GM12878 (cell line): ENCODE data around the gene SOX6. TPM values are rescaled to one million over a fixed set of nuclear protein-coding genes. Genes with fewer than 3 reads are reported as not detected.

ENCODE experiments used
- ATAC-seq: fragments of 200-7000 bp; cut with Tn5 transposase; 3 replicates; pipeline ENCODE4 v1.9.1; 2020; ENCODE audit warnings: mild to moderate bottlenecking, moderate library complexity
- BruUV-seq: library from RNA; stranded (reverse); fragments of 400-500 nt; replicated peaks from 2 replicates; lab custom pipeline; 2021; lab: Mats Ljungman, UMichigan
- CTCF ChIA-PET: fragments of 300-600 bp; sonication (Branson Sonifier 250); formaldehyde crosslinking; extraction: SDS; loops from one replicate; lab custom pipeline; 2021; ENCODE audit warnings: inconsistent platforms; lab: Yijun Ruan, JAX
- POLR2A ChIA-PET: fragments of 350-600 bp; formaldehyde crosslinking; extraction: SDS; loops from one replicate; lab custom pipeline; 2021; ENCODE audit warnings: inconsistent platforms; lab: Charles Lee
- RAD21 ChIA-PET: fragments of 300-600 bp; sonication (Branson Sonifier 250); formaldehyde crosslinking; loops from one replicate; lab custom pipeline; 2023; ENCODE audit warnings: antibody characterized with exemption; ENCODE audit not compliant: unreplicated experiment; lab: Charles Lee
- SMC1A ChIA-PET: fragments of 300-600 bp; sonication (Branson Sonifier 250); formaldehyde crosslinking; loops from one replicate; lab custom pipeline; 2023; ENCODE audit not compliant: unreplicated experiment, uncharacterized antibody; lab: Charles Lee
- DNase-seq: peaks from one replicate; pipeline ENCODE4 v3.0.0-alpha.2; 2011; ENCODE audit warnings: low read depth, low spot score
- FAIRE-seq: peaks from 3 replicates; lab custom pipeline; 2011; peaks lifted over from hg19 to GRCh38; lab: Jason Lieb, UNC
- H2AFZ ChIP-seq: 2 replicates; pipeline ENCODE4 v1.6.0; 2011; ENCODE audit warnings: low read depth, low read length, control low read depth; ENCODE audit not compliant: control insufficient read depth
- H3K27ac ChIP-seq: 2 replicates; pipeline ENCODE4 v1.5.1; 2011; ENCODE audit warnings: control low read depth; ENCODE audit not compliant: control insufficient read depth, insufficient read depth
- H3K27me3 ChIP-seq, 2 experiments: replicated peaks in 1 of 2; 2 replicates each; pipeline versions ENCODE4 v1.6.0 to v1.6.1; 2011; ENCODE audit warnings: low read length in 1 of 2; ENCODE audit not compliant: control insufficient read depth in 2 of 2, insufficient read depth in 2 of 2
- H3K36me3 ChIP-seq, 2 experiments: 2 replicates each; pipeline ENCODE4 v1.5.1; 2011; ENCODE audit warnings: low read length in 1 of 2; ENCODE audit not compliant: control insufficient read depth in 2 of 2, insufficient read depth in 2 of 2
- H3K4me1 ChIP-seq: 2 replicates; pipeline ENCODE4 v1.6.1; 2011; ENCODE audit warnings: mild to moderate bottlenecking, low read length, moderate library complexity, mixed read lengths; ENCODE audit not compliant: control insufficient read depth, insufficient read depth
- H3K4me2 ChIP-seq: 2 replicates; pipeline ENCODE4 v1.6.0; 2011; ENCODE audit warnings: control low read depth; ENCODE audit not compliant: control insufficient read depth, insufficient read depth
- H3K4me3 ChIP-seq: fragments of 200-600 bp; sonication (generic); 2 replicates; pipeline ENCODE4 v1.5.1; 2016
- H3K79me2 ChIP-seq: 2 replicates; pipeline ENCODE4 v1.6.0; 2011; ENCODE audit warnings: low read length; ENCODE audit not compliant: control insufficient read depth, insufficient read depth
- H3K9ac ChIP-seq: 2 replicates; pipeline ENCODE4 v1.8.0; 2011; ENCODE audit warnings: low read length, control low read depth, mixed read lengths; ENCODE audit not compliant: control insufficient read depth, insufficient read depth
- H3K9me3 ChIP-seq: replicated peaks from 3 replicates; pipeline ENCODE4 v1.5.1; 2011; ENCODE audit warnings: mild to moderate bottlenecking, low read length; ENCODE audit not compliant: control insufficient read depth, insufficient read depth
- H4K20me1 ChIP-seq: 2 replicates; pipeline ENCODE4 v1.6.0; 2011; ENCODE audit not compliant: control insufficient read depth, insufficient read depth
- NR2C2 ChIP-seq: IDR thresholded peaks from 2 replicates; pipeline ENCODE4 v1.6.1; 2011; ENCODE audit warnings: borderline replicate concordance, low read depth; ENCODE audit not compliant: control insufficient read depth, insufficient read length
- TAF1 ChIP-seq: IDR thresholded peaks from 2 replicates; pipeline ENCODE4 v1.6.1; 2011; ENCODE audit warnings: mild to moderate bottlenecking, low read depth, low read length, borderline replicate concordance
- WGBS: methylation state at CpG from one replicate; pipeline ENCODE4 v1.1.6; 2016; ENCODE audit warnings: low lambda C conversion rate; ENCODE audit not compliant: insufficient replicate concordance, insufficient coverage; ENCODE audit errors: missing lambda C conversion rate; 5-methylcytosine and 5-hydroxymethylcytosine counted together
- in situ Hi-C: fragments of 300-500 bp; cut with MboI; formaldehyde crosslinking; loops from 9 replicates; pipeline ENCODE4 v1.14.3; 2018; ENCODE audit warnings: mixed read lengths
- intact Hi-C: fragments of 100-400 bp; cut with micrococcal nuclease; formaldehyde crosslinking; loops from one replicate; pipeline ENCODE4 v1.14.2; 2022; ENCODE audit not compliant: unreplicated experiment
- polyA plus RNA-seq, 11 experiments: library from polyadenylated mRNA; depleted of rRNA in 4 of 11; unstranded in 6 of 11; stranded (reverse) in 5 of 11; fragments of >200 nt; fragmentation: Nextera tagmentation in 4 of 11; fragmentation: Illumina TruSeq in 1 of 11; extraction: Ambion mirVana in 4 of 11; extraction: Trizol in 1 of 11; gene quantifications; 1 replicate in 1 of 11; 2 replicates in 10 of 11; pipeline versions ENCODE4 v1.2.1 to v1.2.3, GENCODE V29; 2011 to 2016; ENCODE audit warnings: inconsistent platforms in 2 of 11, missing spikeins in 2 of 11, low read depth in 1 of 11
- total RNA-seq, 4 experiments: library from RNA; depleted of rRNA in 3 of 4; stranded (reverse); fragments of >200 nt in 3 of 4; fragmentation: Illumina TruSeq in 1 of 4; extraction: Trizol in 1 of 4; gene quantifications; 2 replicates each; pipeline versions ENCODE4 v1.2.1 to v1.2.3, GENCODE V29; 2013 to 2021
- TF ChIP-seq, protein P1 (sequence below): fragments of 150-350 bp; IDR thresholded peaks from 2 replicates; pipeline ENCODE4 v1.6.1; 2016; ENCODE audit warnings: low read depth, low read length
- TF ChIP-seq, protein P2 (sequence below): fragments of 450-650 bp; IDR thresholded peaks from 2 replicates; pipeline ENCODE4 v1.6.1; 2018; ENCODE audit warnings: borderline replicate concordance, mild to moderate bottlenecking; ENCODE audit not compliant: partially characterized antibody
- TF ChIP-seq, protein P3 (sequence below): IDR thresholded peaks from 2 replicates; pipeline ENCODE4 v1.6.1; 2012; ENCODE audit warnings: low read depth, low read length, improper control_type of control experiment

SOX6 gene
- total and polyA plus RNA-seq, 10 of the 15 experiments (the other 5 are each of a cell fraction or from before 2014, with no cell fraction given), result 0.03 to 0.71 (median 0.29) TPM; not detected in 4

DNA sequence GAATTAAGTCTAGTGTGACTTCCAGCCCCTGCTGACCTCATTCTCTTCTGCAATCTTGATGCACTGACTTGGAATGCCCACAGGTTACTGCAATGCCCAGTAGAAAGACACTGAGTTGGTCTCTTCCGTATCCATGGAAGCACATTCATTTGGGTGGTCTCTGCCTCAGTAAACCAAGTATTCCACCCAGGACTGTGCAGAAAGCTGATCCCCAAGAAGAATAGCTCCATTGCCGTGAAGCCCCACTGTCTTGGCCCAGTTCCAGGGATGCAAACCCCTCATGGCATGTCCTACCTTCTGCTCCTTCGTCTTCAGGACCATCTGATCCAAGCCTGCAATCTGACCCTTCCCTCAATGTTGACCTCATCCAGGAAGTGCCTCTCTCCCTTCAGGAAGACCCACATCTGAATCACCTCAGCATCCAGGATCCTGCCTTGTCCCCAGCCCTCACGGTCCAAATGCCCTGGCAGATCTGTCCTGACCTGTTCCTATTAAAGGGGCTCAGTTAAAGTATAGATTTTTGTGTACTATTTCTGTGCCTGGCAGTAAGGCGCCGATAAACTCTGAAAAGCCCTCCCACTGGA is 425.8 kb downstream of the SOX6 start (continued):
- TF ChIP-seq, protein P1, sequence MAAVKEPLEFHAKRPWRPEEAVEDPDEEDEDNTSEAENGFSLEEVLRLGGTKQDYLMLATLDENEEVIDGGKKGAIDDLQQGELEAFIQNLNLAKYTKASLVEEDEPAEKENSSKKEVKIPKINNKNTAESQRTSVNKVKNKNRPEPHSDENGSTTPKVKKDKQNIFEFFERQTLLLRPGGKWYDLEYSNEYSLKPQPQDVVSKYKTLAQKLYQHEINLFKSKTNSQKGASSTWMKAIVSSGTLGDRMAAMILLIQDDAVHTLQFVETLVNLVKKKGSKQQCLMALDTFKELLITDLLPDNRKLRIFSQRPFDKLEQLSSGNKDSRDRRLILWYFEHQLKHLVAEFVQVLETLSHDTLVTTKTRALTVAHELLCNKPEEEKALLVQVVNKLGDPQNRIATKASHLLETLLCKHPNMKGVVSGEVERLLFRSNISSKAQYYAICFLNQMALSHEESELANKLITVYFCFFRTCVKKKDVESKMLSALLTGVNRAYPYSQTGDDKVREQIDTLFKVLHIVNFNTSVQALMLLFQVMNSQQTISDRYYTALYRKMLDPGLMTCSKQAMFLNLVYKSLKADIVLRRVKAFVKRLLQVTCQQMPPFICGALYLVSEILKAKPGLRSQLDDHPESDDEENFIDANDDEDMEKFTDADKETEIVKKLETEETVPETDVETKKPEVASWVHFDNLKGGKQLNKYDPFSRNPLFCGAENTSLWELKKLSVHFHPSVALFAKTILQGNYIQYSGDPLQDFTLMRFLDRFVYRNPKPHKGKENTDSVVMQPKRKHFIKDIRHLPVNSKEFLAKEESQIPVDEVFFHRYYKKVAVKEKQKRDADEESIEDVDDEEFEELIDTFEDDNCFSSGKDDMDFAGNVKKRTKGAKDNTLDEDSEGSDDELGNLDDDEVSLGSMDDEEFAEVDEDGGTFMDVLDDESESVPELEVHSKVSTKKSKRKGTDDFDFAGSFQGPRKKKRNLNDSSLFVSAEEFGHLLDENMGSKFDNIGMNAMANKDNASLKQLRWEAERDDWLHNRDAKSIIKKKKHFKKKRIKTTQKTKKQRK, result no peak
- TF ChIP-seq NR2C2, result no peak
- TF ChIP-seq, protein P2, sequence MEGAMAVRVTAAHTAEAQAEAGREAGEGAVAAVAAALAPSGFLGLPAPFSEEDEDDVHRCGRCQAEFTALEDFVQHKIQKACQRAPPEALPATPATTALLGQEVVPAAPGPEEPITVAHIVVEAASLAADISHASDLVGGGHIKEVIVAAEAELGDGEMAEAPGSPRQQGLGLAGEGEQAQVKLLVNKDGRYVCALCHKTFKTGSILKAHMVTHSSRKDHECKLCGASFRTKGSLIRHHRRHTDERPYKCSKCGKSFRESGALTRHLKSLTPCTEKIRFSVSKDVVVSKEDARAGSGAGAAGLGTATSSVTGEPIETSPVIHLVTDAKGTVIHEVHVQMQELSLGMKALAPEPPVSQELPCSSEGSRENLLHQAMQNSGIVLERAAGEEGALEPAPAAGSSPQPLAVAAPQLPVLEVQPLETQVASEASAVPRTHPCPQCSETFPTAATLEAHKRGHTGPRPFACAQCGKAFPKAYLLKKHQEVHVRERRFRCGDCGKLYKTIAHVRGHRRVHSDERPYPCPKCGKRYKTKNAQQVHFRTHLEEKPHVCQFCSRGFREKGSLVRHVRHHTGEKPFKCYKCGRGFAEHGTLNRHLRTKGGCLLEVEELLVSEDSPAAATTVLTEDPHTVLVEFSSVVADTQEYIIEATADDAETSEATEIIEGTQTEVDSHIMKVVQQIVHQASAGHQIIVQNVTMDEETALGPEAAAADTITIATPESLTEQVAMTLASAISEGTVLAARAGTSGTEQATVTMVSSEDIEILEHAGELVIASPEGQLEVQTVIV, result no peak

DNA sequence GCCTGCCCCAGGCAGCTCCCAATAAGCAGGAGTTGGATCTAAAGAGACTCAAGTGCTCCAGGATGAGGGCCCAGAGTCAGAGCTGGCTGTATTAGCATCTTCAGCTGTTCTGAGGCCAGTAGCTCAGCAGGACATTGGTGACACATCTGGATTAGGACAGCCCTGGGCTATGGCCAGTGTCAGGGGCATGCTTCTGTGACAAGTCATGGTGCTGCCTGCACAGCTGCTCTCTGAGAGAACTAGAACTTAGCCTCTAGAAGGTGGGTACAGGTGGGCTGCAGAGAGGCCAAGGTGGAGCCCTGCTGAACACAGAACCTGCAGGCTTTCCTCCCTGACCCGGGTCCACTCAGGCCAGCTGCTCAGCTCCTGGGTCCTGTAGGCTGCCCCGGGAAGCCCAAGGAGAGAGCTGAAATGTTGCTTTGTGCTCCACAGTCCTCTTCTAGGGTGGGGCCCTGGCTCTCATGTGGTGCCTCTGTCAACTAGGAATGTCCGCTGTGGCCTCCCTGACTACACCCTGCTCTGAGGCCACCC is 426.9 kb downstream of the SOX6 start:
- no peaks in the 10 kb centered on the region for H3K36me3 ChIP-seq

More for the DNA sequence above, 426.9 kb downstream of the SOX6 start:
- Histone ChIP-seq H3K27me3 (no peaks in the 10 kb centered on the region), H3K4me3 (no peak overlapping the region), H3K9ac (no peak overlapping the region), H2AFZ (no peak overlapping the region), H3K4me1 (no peaks in the 10 kb centered on the region), H3K9me3 (no peaks in the 10 kb centered on the region), H3K79me2 (no peaks in the 10 kb centered on the region), H4K20me1 (no peaks in the 10 kb centered on the region), H3K27ac (no peak overlapping the region), H3K4me2 (no peak overlapping the region)
- ChIA-PET SMC1A (no interaction called here), CTCF (interaction anchor here (3.8 kb wide), 1 partner anchor 11 kb away, joined by 14 read pairs; no protein-coding TSS in a partner anchor), POLR2A (no interaction called here), RAD21 (no interaction called here)
- BruUV-seq, result no TSS peak
- intact Hi-C loops (no loop called here), in situ Hi-C loops (no loop called here)
- ATAC-seq (no peak), DNase-seq (no peak), FAIRE-seq (no peak)
- 39% methylated on average over 3 of the region's 3 CpGs for WGBS
- TF ChIP-seq, protein P3, sequence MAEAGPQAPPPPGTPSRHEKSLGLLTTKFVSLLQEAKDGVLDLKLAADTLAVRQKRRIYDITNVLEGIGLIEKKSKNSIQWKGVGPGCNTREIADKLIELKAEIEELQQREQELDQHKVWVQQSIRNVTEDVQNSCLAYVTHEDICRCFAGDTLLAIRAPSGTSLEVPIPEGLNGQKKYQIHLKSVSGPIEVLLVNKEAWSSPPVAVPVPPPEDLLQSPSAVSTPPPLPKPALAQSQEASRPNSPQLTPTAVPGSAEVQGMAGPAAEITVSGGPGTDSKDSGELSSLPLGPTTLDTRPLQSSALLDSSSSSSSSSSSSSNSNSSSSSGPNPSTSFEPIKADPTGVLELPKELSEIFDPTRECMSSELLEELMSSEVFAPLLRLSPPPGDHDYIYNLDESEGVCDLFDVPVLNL, result no peak
- TF ChIP-seq TAF1, result no peak
